Adrenal gland (tissue), 5 donors: ENCODE data around the gene DLGAP1.

Experiments
- CTCF ChIP-seq, 6 experiments: fragments of 450-650 bp in 4 of 6; fragments of 200-600 bp in 2 of 6; sonication (generic) in 1 of 6; IDR thresholded peaks; 1 replicate in 5 of 6; 2 replicates in 1 of 6; pipeline versions ENCODE4 v1.5.1 to v1.8.0; 2016 to 2021; ENCODE audit warnings: antibody characterized with exemption in 6 of 6, mild to moderate bottlenecking in 2 of 6, moderate library complexity in 1 of 6
- POLR2A ChIP-seq, 2 donors: fragments of 450-650 bp; IDR thresholded peaks; one replicate each; pipeline ENCODE4 v1.6.1; 2017; ENCODE audit warnings: antibody characterized with exemption in 2 of 2, mild to moderate bottlenecking in 2 of 2, moderate library complexity in 1 of 2
- donor health status: DM: no; HTN: no; CAD: no.

DNA sequence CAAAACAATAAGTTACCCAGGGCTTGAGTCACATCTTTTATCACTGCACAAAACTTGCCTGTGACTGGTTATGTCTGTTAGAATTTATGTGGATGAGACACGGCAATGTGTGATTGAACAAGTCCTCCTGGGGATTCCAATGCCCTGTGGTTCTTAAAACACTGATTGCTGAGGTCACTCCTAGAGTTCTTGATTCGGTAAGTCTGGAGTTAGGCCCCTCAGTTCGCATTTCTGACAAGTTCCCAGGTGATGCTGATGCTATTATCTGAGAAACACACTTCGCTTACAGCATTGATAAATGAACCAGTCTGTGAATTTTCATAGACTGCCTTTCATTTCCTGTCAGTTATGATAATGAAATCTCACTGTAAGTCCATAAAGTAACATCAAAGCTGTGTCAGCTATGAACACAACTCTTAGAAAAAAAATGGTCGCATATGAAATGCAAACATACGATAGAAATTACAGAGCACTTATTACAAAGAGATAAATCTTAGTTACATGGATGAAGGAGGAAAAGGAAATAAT, 214.0 kb downstream of the DLGAP1 start:
- TF ChIP-seq CTCF (IDR thresholded peaks at IDR 0.05): no peak
- no peak for TF ChIP-seq POLR2A (IDR thresholded peaks at IDR 0.05)
